GM12892 (cell line): ENCODE results near the gene LCN15.

Experiments used
- POLR2A ChIP-seq: IDR thresholded peaks from 2 replicates; pipeline ENCODE4 v1.6.1; 2011; ENCODE audit warnings: low read depth, low read length, control low read depth
- POLR2AphosphoS5 ChIP-seq: IDR thresholded peaks from 2 replicates; pipeline ENCODE4 v1.6.1; 2011; ENCODE audit warnings: low read depth, low read length, control low read depth
- TAF1 ChIP-seq: IDR thresholded peaks from 2 replicates; pipeline ENCODE4 v1.6.1; 2011; ENCODE audit warnings: low read depth, mild to moderate bottlenecking, control low read depth, low read length, borderline replicate concordance

- no peak for TF ChIP-seq POLR2A
- no peak for TF ChIP-seq POLR2AphosphoS5
- no peak for TF ChIP-seq TAF1
Observed at GRCh38 chr9:136771907-136772415, 7.6 kb upstream of the LCN15 start.
